ENCODE measurements around the gene RAF1. TPM values are rescaled to one million over a fixed set of nuclear protein-coding genes. Genes with fewer than 3 reads are reported as not detected.

Gene RAF1
- total and polyA plus RNA-seq, 8 donors = 36.7 to 156 (median 76.9) TPM

GRCh38 chr3:12566976-12567375, 96.9 kb downstream of the RAF1 start:
- no peak overlapping the region for H3K4me3 ChIP-seq
- no peak overlapping the region for H3K27ac ChIP-seq
- H3K36me3 ChIP-seq = peaks cover 24 to 38% (median 35%) of the 10 kb centered on the region in 4 donors
- TF ChIP-seq EP300 (IDR thresholded peaks at IDR 0.05) (no peak), CTCF (IDR thresholded peaks at IDR 0.05) (no peak), POLR2AphosphoS5 (IDR thresholded peaks at IDR 0.05) (no peak), POLR2A (IDR thresholded peaks at IDR 0.05) (no peak)
- H3K9me3 ChIP-seq = peaks cover 0 to 12% (median 5%) of the 10 kb centered on the region in 4 donors
- no peak for DNase-seq
- intact Hi-C loops (cut with DNase I; ENCODE audit: low total_unique reads) = no loop called here
- H3K4me1 ChIP-seq = peaks cover 0 to 28% (median 16%) of the 10 kb centered on the region in 4 donors
- no peaks in the 10 kb centered on the region for H3K27me3 ChIP-seq

GRCh38 chr3:12562451-12562850, 101.5 kb downstream of the RAF1 start:
- Histone ChIP-seq H3K27ac (no peak overlapping the region), H3K4me1 (peaks cover 35 to 60% (median 47%) of the 10 kb centered on the region in 4 donors), H3K9me3 (peaks cover 0 to 12% (median 5%) of the 10 kb centered on the region in 4 donors), H3K36me3 (peaks cover 0 to 4% (median 0%) of the 10 kb centered on the region in 4 donors), H3K27me3 (no peaks in the 10 kb centered on the region), H3K4me3 (no peak overlapping the region)
- DNase-seq = no peak
- WGBS, 5 donors = 36 to 66% (median 64%) methylated on average over 1 of the region's 1 CpG
- intact Hi-C loops (cut with DNase I; ENCODE audit: low total_unique reads) = no loop called here
- TF ChIP-seq POLR2A (IDR thresholded peaks at IDR 0.05) (no peak), POLR2AphosphoS5 (IDR thresholded peaks at IDR 0.05) (no peak), CTCF (IDR thresholded peaks at IDR 0.05) (no peak), EP300 (IDR thresholded peaks at IDR 0.05) (no peak)

GRCh38 chr3:12561397-12561796, 102.5 kb downstream of the RAF1 start:
- peaks cover 0 to under 1% (median 0%) of the 10 kb centered on the region in 4 donors for H3K36me3 ChIP-seq
- TF ChIP-seq CTCF (IDR thresholded peaks at IDR 0.05) (no peak), POLR2A (IDR thresholded peaks at IDR 0.05) (no peak), EP300 (IDR thresholded peaks at IDR 0.05) (no peak), POLR2AphosphoS5 (IDR thresholded peaks at IDR 0.05) (no peak)
- peaks cover 0 to 6% (median 3%) of the 10 kb centered on the region in 4 donors for H3K9me3 ChIP-seq
- no peak overlapping the region for H3K27ac ChIP-seq
- WGBS, 5 donors = 62 to 79% (median 70%) methylated on average over 2 of the region's 2 CpGs
- intact Hi-C loops (cut with DNase I; ENCODE audit: low total_unique reads) = no loop called here
- no peak overlapping the region for H3K4me3 ChIP-seq
- DNase-seq = no peak
- H3K4me1 ChIP-seq = peaks cover 35 to 60% (median 45%) of the 10 kb centered on the region in 4 donors
- no peaks in the 10 kb centered on the region for H3K27me3 ChIP-seq

- Histone ChIP-seq H3K36me3 (no peaks in the 10 kb centered on the region), H3K9me3 (peaks cover 0 to under 1% (median under 1%) of the 10 kb centered on the region in 4 donors), H3K27ac (no peak overlapping the region), H3K27me3 (no peaks in the 10 kb centered on the region), H3K4me3 (no peak overlapping the region), H3K4me1 (peaks cover 35 to 67% (median 52%) of the 10 kb centered on the region in 4 donors)
- 66 to 72% (median 67%) methylated on average over 5 of the region's 5 CpGs for WGBS, 5 donors
- no peak for DNase-seq
- TF ChIP-seq CTCF (IDR thresholded peaks at IDR 0.05) = no peak
- no peak for TF ChIP-seq POLR2AphosphoS5 (IDR thresholded peaks at IDR 0.05)
- no peak for TF ChIP-seq EP300 (IDR thresholded peaks at IDR 0.05)
- TF ChIP-seq POLR2A (IDR thresholded peaks at IDR 0.05) = no peak
- intact Hi-C loops (cut with DNase I; ENCODE audit: low total_unique reads) = no loop called here
Measured at GRCh38 chr3:12560505-12561190, 103.3 kb downstream of the RAF1 start.

Measured in stomach (tissue), 9 donors.